ENCODE data around the gene MRPL37.

MRPL37 gene

DNA sequence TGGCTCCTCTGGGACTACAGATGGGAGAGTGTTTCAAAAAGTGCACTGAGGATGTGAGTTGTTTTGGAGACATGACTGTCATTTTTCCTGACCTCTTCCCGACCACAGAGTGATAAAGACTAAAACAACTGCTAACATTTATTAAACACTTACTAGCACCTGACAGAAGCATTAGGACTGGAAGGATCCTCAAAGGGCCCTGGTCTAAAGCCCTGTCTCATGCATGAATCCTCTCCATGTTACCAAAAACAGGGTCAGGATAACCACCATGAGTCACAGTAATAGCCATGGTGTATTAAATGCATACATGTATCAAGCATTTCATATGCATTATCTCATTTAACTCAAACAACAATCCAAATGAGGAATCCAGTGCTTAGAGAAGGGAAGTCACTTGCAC lies 11.7 kb upstream of the MRPL37 start:
- H3K79me1 ChIP-seq (ENCODE audit: low read length): no peaks in the 10 kb centered on the region
- H2BK120ac ChIP-seq (ENCODE audit: insufficient read depth, low read length, poor library complexity): no peak overlapping the region
- no peak overlapping the region for H3K4me3 ChIP-seq (ENCODE audit: low read depth, low read length)
- no peak overlapping the region for H3K14ac ChIP-seq (ENCODE audit: low read length)
- H3K18ac ChIP-seq (ENCODE audit: low read length): no peak overlapping the region
- H3K27ac ChIP-seq (ENCODE audit: low read depth, low read length): no peak overlapping the region
- no peaks in the 10 kb centered on the region for H3K4me1 ChIP-seq (ENCODE audit: control insufficient read depth in 1 of 2, insufficient read depth in 2 of 2, low read length in 2 of 2)
- no peak overlapping the region for H4K12ac ChIP-seq (ENCODE audit: low read depth, low read length)
- H2AK5ac ChIP-seq (ENCODE audit: low read length): no peak overlapping the region
- H3K4ac ChIP-seq (ENCODE audit: low read depth, low read length): no peak overlapping the region
- H3K27me3 ChIP-seq (ENCODE audit: insufficient read depth, low read length): no peaks in the 10 kb centered on the region
- no peak overlapping the region for H2AFZ ChIP-seq (ENCODE audit: insufficient read depth, low read length, poor library complexity)
- no peak overlapping the region for H4K8ac ChIP-seq (ENCODE audit: low read depth, low read length)
- H3K9ac ChIP-seq (ENCODE audit: low read length): no peak overlapping the region
- no peaks in the 10 kb centered on the region for H3K36me3 ChIP-seq (ENCODE audit: control insufficient read depth in 1 of 2, insufficient read depth in 2 of 2, low read length in 2 of 2)
- DNase-seq: no peak
- no peaks in the 10 kb centered on the region for H3K79me2 ChIP-seq (ENCODE audit: control insufficient read depth, insufficient read depth, low read length, poor library complexity)
- no peak overlapping the region for H3K4me2 ChIP-seq (ENCODE audit: low read length)
- no peak overlapping the region for H2BK5ac ChIP-seq (ENCODE audit: low read depth, low read length, poor library complexity)
- H2BK12ac ChIP-seq (ENCODE audit: low read length): no peak overlapping the region
- no peak overlapping the region for H3K23ac ChIP-seq (ENCODE audit: low read length)
- H3K9me3 ChIP-seq (ENCODE audit: insufficient read depth, low read depth, low read length): peaks cover 3% of the 10 kb centered on the region
- no peak overlapping the region for H4K91ac ChIP-seq (ENCODE audit: low read depth, low read length)
- no CpG with 5 or more reads among the region's 1 CpG for WGBS (ENCODE audit: extremely low coverage, insufficient coverage, insufficient read length)

DNA sequence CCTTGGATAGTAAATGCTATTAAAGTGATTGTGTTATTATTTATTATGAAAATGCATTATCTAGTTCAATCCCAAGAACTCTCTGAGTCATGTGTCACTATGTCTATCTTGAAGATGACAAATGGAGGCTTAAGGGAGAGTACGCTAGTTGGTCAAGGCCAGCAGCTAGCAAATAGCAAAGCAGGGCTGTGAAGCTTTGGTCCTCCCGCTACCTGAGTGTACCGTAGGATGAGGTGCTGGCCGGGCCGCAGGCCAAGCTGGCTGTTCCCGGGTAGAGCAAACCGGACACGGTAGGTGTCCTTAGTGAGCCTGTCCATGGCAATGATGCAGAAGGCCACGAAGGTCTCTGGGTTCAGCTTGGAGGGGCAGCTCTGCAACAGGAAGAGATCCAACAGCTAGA lies 9.4 kb upstream of the MRPL37 start:
- no peak overlapping the region for H2BK120ac ChIP-seq (ENCODE audit: insufficient read depth, low read length, poor library complexity)
- no peak overlapping the region for H3K27ac ChIP-seq (ENCODE audit: low read depth, low read length)
- no peak overlapping the region for H4K91ac ChIP-seq (ENCODE audit: low read depth, low read length)
- no peaks in the 10 kb centered on the region for H3K36me3 ChIP-seq (ENCODE audit: control insufficient read depth in 1 of 2, insufficient read depth in 2 of 2, low read length in 2 of 2)
- DNase-seq: no peak
- H2AK5ac ChIP-seq (ENCODE audit: low read length): no peak overlapping the region
- no CpG with 5 or more reads among the region's 9 CpGs for WGBS (ENCODE audit: extremely low coverage, insufficient coverage, insufficient read length)
- peaks cover under 1% of the 10 kb centered on the region for H3K9me3 ChIP-seq (ENCODE audit: insufficient read depth, low read depth, low read length)
- no peaks in the 10 kb centered on the region for H3K4me1 ChIP-seq (ENCODE audit: control insufficient read depth in 1 of 2, insufficient read depth in 2 of 2, low read length in 2 of 2)
- H2BK12ac ChIP-seq (ENCODE audit: low read length): no peak overlapping the region
- H3K18ac ChIP-seq (ENCODE audit: low read length): no peak overlapping the region
- H3K23ac ChIP-seq (ENCODE audit: low read length): no peak overlapping the region
- no peaks in the 10 kb centered on the region for H3K79me2 ChIP-seq (ENCODE audit: control insufficient read depth, insufficient read depth, low read length, poor library complexity)
- no peak overlapping the region for H4K12ac ChIP-seq (ENCODE audit: low read depth, low read length)
- no peaks in the 10 kb centered on the region for H3K27me3 ChIP-seq (ENCODE audit: insufficient read depth, low read length)
- H3K14ac ChIP-seq (ENCODE audit: low read length): no peak overlapping the region
- H3K4me2 ChIP-seq (ENCODE audit: low read length): no peak overlapping the region
- H3K79me1 ChIP-seq (ENCODE audit: low read length): no peaks in the 10 kb centered on the region
- H2AFZ ChIP-seq (ENCODE audit: insufficient read depth, low read length, poor library complexity): no peak overlapping the region
- H3K4ac ChIP-seq (ENCODE audit: low read depth, low read length): no peak overlapping the region
- H3K9ac ChIP-seq (ENCODE audit: low read length): no peak overlapping the region
- H4K8ac ChIP-seq (ENCODE audit: low read depth, low read length): no peak overlapping the region
- no peak overlapping the region for H3K4me3 ChIP-seq (ENCODE audit: low read depth, low read length)
- H2BK5ac ChIP-seq (ENCODE audit: low read depth, low read length, poor library complexity): no peak overlapping the region

DNA sequence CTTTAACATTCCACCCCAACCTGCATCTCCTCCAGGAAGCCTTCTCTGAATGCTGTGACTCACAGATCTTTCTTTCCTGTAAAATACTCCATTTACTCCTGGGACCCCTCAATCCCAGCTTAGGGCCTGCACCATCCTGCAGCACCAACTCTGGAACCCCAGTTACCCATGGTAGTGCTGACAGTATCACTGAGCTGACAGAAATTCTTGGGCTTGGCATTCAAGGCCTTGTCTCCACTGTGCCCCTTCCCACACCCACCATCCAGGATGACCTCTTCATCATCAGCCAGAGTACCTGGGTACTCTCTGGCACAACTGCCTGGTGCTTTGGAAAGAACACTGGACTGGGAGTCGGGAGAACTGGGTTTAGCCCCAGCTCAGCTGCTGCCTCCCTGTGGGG lies 8.4 kb upstream of the MRPL37 start:
- H4K91ac ChIP-seq (ENCODE audit: low read depth, low read length): no peak overlapping the region
- no peak overlapping the region for H3K27ac ChIP-seq (ENCODE audit: low read depth, low read length)
- H2BK120ac ChIP-seq (ENCODE audit: insufficient read depth, low read length, poor library complexity): no peak overlapping the region
- no peak overlapping the region for H3K18ac ChIP-seq (ENCODE audit: low read length)
- H3K4me2 ChIP-seq (ENCODE audit: low read length): no peak overlapping the region
- H2BK12ac ChIP-seq (ENCODE audit: low read length): no peak overlapping the region
- no peaks in the 10 kb centered on the region for H3K9me3 ChIP-seq (ENCODE audit: insufficient read depth, low read depth, low read length)
- H3K23ac ChIP-seq (ENCODE audit: low read length): no peak overlapping the region
- no peak overlapping the region for H3K14ac ChIP-seq (ENCODE audit: low read length)
- no peak overlapping the region for H3K4ac ChIP-seq (ENCODE audit: low read depth, low read length)
- no peak overlapping the region for H4K12ac ChIP-seq (ENCODE audit: low read depth, low read length)
- DNase-seq: no peak
- no CpG with 5 or more reads among the region's 1 CpG for WGBS (ENCODE audit: extremely low coverage, insufficient coverage, insufficient read length)
- no peak overlapping the region for H3K9ac ChIP-seq (ENCODE audit: low read length)
- no peak overlapping the region for H4K8ac ChIP-seq (ENCODE audit: low read depth, low read length)
- no peak overlapping the region for H3K4me3 ChIP-seq (ENCODE audit: low read depth, low read length)
- H2AFZ ChIP-seq (ENCODE audit: insufficient read depth, low read length, poor library complexity): no peak overlapping the region
- no peaks in the 10 kb centered on the region for H3K36me3 ChIP-seq (ENCODE audit: control insufficient read depth in 1 of 2, insufficient read depth in 2 of 2, low read length in 2 of 2)
- H2AK5ac ChIP-seq (ENCODE audit: low read length): no peak overlapping the region
- no peaks in the 10 kb centered on the region for H3K79me2 ChIP-seq (ENCODE audit: control insufficient read depth, insufficient read depth, low read length, poor library complexity)
- no peaks in the 10 kb centered on the region for H3K4me1 ChIP-seq (ENCODE audit: control insufficient read depth in 1 of 2, insufficient read depth in 2 of 2, low read length in 2 of 2)
- no peak overlapping the region for H2BK5ac ChIP-seq (ENCODE audit: low read depth, low read length, poor library complexity)
- no peaks in the 10 kb centered on the region for H3K27me3 ChIP-seq (ENCODE audit: insufficient read depth, low read length)
- no peaks in the 10 kb centered on the region for H3K79me1 ChIP-seq (ENCODE audit: low read length)

DNA sequence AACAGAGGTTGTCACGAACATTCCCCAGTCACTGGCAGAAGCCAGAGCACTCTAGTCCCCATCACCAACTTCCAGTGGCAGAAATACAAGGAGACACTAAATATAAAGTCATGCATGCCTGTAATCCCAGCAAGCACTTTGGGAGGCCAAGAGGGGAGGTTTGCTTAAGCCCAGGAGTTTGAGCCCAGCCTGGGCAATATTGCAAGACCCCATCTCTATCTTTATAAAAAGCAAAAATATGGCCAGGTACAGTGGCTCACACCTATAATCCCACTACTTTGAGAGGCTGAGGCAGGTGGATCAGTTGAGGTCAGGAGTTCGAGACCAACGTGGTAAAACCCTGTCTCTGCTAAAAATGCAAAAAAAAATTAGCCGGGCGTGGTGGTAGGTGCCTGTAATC lies 6.5 kb upstream of the MRPL37 start:
- no peak overlapping the region for H3K4me3 ChIP-seq (ENCODE audit: low read depth, low read length)
- WGBS (ENCODE audit: extremely low coverage, insufficient coverage, insufficient read length): no CpG with 5 or more reads among the region's 5 CpGs

More for the DNA sequence above, 6.5 kb upstream of the MRPL37 start:
- Histone ChIP-seq H2AFZ (ENCODE audit: insufficient read depth, low read length, poor library complexity) (no peak overlapping the region), H4K91ac (ENCODE audit: low read depth, low read length) (no peak overlapping the region), H3K36me3 (ENCODE audit: control insufficient read depth in 1 of 2, insufficient read depth in 2 of 2, low read length in 2 of 2) (no peaks in the 10 kb centered on the region), H3K79me2 (ENCODE audit: control insufficient read depth, insufficient read depth, low read length, poor library complexity) (no peaks in the 10 kb centered on the region), H3K79me1 (ENCODE audit: low read length) (no peaks in the 10 kb centered on the region), H3K4me1 (ENCODE audit: control insufficient read depth in 1 of 2, insufficient read depth in 2 of 2, low read length in 2 of 2) (no peaks in the 10 kb centered on the region), H2BK120ac (ENCODE audit: insufficient read depth, low read length, poor library complexity) (no peak overlapping the region), H3K23ac (ENCODE audit: low read length) (no peak overlapping the region), H3K4ac (ENCODE audit: low read depth, low read length) (no peak overlapping the region), H2BK5ac (ENCODE audit: low read depth, low read length, poor library complexity) (no peak overlapping the region), H3K18ac (ENCODE audit: low read length) (no peak overlapping the region), H3K4me2 (ENCODE audit: low read length) (no peak overlapping the region), H2AK5ac (ENCODE audit: low read length) (no peak overlapping the region), H3K9me3 (ENCODE audit: insufficient read depth, low read depth, low read length) (no peaks in the 10 kb centered on the region), H4K12ac (ENCODE audit: low read depth, low read length) (no peak overlapping the region), H3K14ac (ENCODE audit: low read length) (no peak overlapping the region), H2BK12ac (ENCODE audit: low read length) (no peak overlapping the region), H3K27ac (ENCODE audit: low read depth, low read length) (no peak overlapping the region), H4K8ac (ENCODE audit: low read depth, low read length) (no peak overlapping the region), H3K27me3 (ENCODE audit: insufficient read depth, low read length) (no peaks in the 10 kb centered on the region), H3K9ac (ENCODE audit: low read length) (no peak overlapping the region)
- DNase-seq: no peak

Data from trophoblast cell (in vitro differentiated cells and primary cell).